Sigmoid colon (tissue), 7 donors: Measurements from ENCODE around the gene ARHGAP40. TPM values are rescaled to one million over a fixed set of nuclear protein-coding genes. Genes with fewer than 3 reads are reported as not detected.

Experiments
- DNase-seq: peaks from one replicate; pipeline ENCODE4 v3.0.0-alpha.2; 2019
- H3K27ac ChIP-seq, 4 donors: fragments of 200-600 bp; sonication (generic); one replicate each; pipeline ENCODE4 v1.5.1; 2016 to 2019; ENCODE audit warnings: mild to moderate bottlenecking in 1 of 4
- H3K27me3 ChIP-seq, 3 donors: fragments of 200-600 bp; sonication (generic); one replicate each; pipeline ENCODE4 v1.5.1; 2019; ENCODE audit warnings: mild to moderate bottlenecking in 1 of 3
- H3K36me3 ChIP-seq, 4 donors: fragments of 200-600 bp; sonication (generic); one replicate each; pipeline ENCODE4 v1.5.1; 2016 to 2019
- H3K4me1 ChIP-seq, 4 donors: fragments of 200-600 bp; sonication (generic); one replicate each; pipeline ENCODE4 v1.5.1; 2017 to 2019
- H3K4me3 ChIP-seq, 4 donors: fragments of 200-600 bp; sonication (generic); one replicate each; pipeline ENCODE4 v1.5.1; 2017 to 2019; ENCODE audit warnings: mild to moderate bottlenecking in 2 of 4, moderate library complexity in 1 of 4
- H3K9me3 ChIP-seq, 4 donors: fragments of 200-600 bp in 3 of 4; sonication (generic) in 3 of 4; one replicate each; pipeline versions ENCODE4 v1.5.1 to v1.6.1; 2013 to 2019
- EP300 ChIP-seq, 4 donors: sonication (generic); formaldehyde crosslinking; IDR thresholded peaks; one replicate each; pipeline ENCODE4 v1.6.1; 2017; ENCODE audit warnings: antibody characterized with exemption in 4 of 4
- POLR2A ChIP-seq, 2 donors: fragments of 450-650 bp; IDR thresholded peaks; one replicate each; pipeline ENCODE4 v1.6.1; 2016; ENCODE audit warnings: antibody characterized with exemption in 2 of 2, mild to moderate bottlenecking in 2 of 2, moderate library complexity in 2 of 2
- POLR2AphosphoS5 ChIP-seq, 4 donors: sonication (generic); formaldehyde crosslinking; IDR thresholded peaks; one replicate each; pipeline ENCODE4 v1.6.1; 2017; ENCODE audit warnings: antibody characterized with exemption in 4 of 4
- WGBS, 2 donors: extraction: QIAGEN DNeasy Blood & Tissue Kit; methylation state at CpG; one replicate each; pipeline ENCODE4 v1.1.7; 2013; 5-methylcytosine and 5-hydroxymethylcytosine counted together
- intact Hi-C: fragments of 100-400 bp; cut with DNase I; formaldehyde crosslinking; loops from one replicate; pipeline ENCODE4 v1.15.1; 2023
- polyA plus RNA-seq, 3 donors: library from polyadenylated mRNA; stranded (reverse); fragments of 200-250 nt; gene quantifications; one replicate each; pipeline ENCODE4 v1.2.3, GENCODE V29; 2013
- total RNA-seq, 4 donors: library from RNA; depleted of rRNA; stranded (reverse); fragments of >200 nt; gene quantifications; one replicate each; pipeline ENCODE4 v1.1.0, GENCODE V29; 2016
- TF ChIP-seq, protein P1 (sequence below), 4 experiments: fragments of 450-650 bp in 3 of 4; fragments of 200-600 bp in 1 of 4; IDR thresholded peaks; one replicate each; pipeline ENCODE4 v1.5.1; 2016 to 2019; ENCODE audit warnings: antibody characterized with exemption in 4 of 4, mild to moderate bottlenecking in 3 of 4, moderate library complexity in 2 of 4
- donor health status: healthy with polysubstance abuse.
- donor health status: Bipolar disorder and iron deficiency.
- donor health status: healthy.

Gene ARHGAP40
- total and polyA plus RNA-seq, 7 donors, result not detected

DNA sequence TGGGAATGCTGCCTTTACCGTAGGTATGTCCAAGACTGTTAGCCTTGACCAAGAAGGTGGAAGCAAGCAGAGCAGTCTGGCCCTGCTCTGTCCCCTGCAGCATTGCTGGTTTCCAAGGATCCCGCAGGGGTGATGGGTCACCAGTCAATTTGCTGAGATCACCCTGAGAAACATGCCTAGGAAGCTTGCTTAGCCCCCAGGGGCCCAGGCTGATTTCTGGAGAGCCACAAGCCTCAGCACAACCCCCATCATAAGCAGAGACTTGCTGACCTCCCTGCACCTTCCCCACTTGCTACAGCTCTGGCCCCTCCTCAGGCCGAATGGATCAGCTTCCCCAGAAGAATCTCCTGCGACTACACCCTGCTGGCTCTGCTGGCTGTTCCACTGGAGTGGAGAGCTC lies 21.5 kb downstream of the ARHGAP40 start:
- Histone ChIP-seq H3K36me3 (no peaks in the 10 kb centered on the region), H3K27ac (no peak overlapping the region), H3K4me1 (no peaks in the 10 kb centered on the region), H3K9me3 (peaks cover 0 to 3% (median 2%) of the 10 kb centered on the region in 4 donors), H3K4me3 (no peak overlapping the region), H3K27me3 (peaks cover 0 to 8% (median 0%) of the 10 kb centered on the region in 3 donors)
- TF ChIP-seq, protein P1, sequence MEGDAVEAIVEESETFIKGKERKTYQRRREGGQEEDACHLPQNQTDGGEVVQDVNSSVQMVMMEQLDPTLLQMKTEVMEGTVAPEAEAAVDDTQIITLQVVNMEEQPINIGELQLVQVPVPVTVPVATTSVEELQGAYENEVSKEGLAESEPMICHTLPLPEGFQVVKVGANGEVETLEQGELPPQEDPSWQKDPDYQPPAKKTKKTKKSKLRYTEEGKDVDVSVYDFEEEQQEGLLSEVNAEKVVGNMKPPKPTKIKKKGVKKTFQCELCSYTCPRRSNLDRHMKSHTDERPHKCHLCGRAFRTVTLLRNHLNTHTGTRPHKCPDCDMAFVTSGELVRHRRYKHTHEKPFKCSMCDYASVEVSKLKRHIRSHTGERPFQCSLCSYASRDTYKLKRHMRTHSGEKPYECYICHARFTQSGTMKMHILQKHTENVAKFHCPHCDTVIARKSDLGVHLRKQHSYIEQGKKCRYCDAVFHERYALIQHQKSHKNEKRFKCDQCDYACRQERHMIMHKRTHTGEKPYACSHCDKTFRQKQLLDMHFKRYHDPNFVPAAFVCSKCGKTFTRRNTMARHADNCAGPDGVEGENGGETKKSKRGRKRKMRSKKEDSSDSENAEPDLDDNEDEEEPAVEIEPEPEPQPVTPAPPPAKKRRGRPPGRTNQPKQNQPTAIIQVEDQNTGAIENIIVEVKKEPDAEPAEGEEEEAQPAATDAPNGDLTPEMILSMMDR (IDR thresholded peaks at IDR 0.05), result no peak
- no peak for TF ChIP-seq POLR2A (IDR thresholded peaks at IDR 0.05)
- TF ChIP-seq POLR2AphosphoS5 (IDR thresholded peaks at IDR 0.05), result no peak
- no peak for TF ChIP-seq EP300 (IDR thresholded peaks at IDR 0.05)
- DNase-seq, result no peak
- intact Hi-C loops, result no loop called here
- 64 to 68% methylated on average over 4 of the region's 4 CpGs for WGBS, 2 donors

DNA sequence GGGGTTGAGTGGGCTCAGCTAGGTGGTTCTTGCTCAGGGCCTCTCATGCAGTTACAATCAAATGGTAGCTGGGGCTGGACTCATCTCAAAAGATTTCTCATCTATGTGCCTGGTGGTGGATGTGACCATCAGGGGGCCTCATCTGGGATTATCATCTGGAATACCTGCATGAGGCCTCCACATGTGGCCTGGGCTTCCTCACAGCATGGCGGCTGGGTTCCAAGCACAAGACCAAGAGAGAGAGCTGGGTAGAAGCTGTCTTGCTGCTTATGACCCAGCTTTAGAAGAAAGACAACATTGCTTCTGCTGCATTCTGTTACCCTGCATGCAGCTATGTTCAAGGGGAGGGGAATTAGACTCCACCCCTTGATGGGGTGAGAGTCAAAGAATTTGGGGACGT lies 22.5 kb downstream of the ARHGAP40 start:
- Histone ChIP-seq H3K27ac (no peak overlapping the region), H3K36me3 (no peaks in the 10 kb centered on the region), H3K4me3 (no peak overlapping the region), H3K4me1 (no peaks in the 10 kb centered on the region), H3K9me3 (peaks cover 0 to 3% (median 2%) of the 10 kb centered on the region in 4 donors), H3K27me3 (peaks cover 0 to 8% (median 0%) of the 10 kb centered on the region in 3 donors)
- no peak for DNase-seq
- TF ChIP-seq POLR2AphosphoS5 (IDR thresholded peaks at IDR 0.05), result no peak
- no peak for TF ChIP-seq EP300 (IDR thresholded peaks at IDR 0.05)
- TF ChIP-seq, protein P1 (IDR thresholded peaks at IDR 0.05), result no peak
- TF ChIP-seq POLR2A (IDR thresholded peaks at IDR 0.05), result no peak
- intact Hi-C loops, result no loop called here
- WGBS, 2 donors, result 58 to 80% methylated on average over 2 of the region's 2 CpGs

DNA sequence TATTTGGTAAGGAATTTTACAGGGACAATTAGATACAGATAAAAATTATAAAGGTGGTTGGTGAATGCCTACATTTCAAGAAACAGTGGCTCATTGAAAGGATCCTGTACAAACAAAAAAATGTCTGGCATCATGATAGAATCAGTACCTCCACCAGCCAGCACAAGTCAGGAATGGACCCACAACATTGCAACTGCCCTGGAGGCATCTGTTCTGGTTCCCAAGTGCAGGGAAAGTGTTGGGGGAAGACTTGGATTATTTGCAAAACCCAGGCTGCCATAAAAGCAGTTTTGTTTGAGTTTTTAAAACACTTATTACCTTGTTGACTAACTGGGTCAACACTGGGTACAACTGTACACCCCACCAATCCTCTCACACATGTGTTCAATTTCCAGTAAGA lies 24.3 kb downstream of the ARHGAP40 start:
- H3K36me3 ChIP-seq, result no peaks in the 10 kb centered on the region
- intact Hi-C loops, result no loop called here
- no peaks in the 10 kb centered on the region for H3K27me3 ChIP-seq
- no peak overlapping the region for H3K4me3 ChIP-seq
- H3K9me3 ChIP-seq, result peaks cover 0 to 3% (median 2%) of the 10 kb centered on the region in 4 donors
- TF ChIP-seq EP300 (IDR thresholded peaks at IDR 0.05), result no peak
- H3K4me1 ChIP-seq, result no peaks in the 10 kb centered on the region
- DNase-seq, result no peak
- H3K27ac ChIP-seq, result no peak overlapping the region

DNA sequence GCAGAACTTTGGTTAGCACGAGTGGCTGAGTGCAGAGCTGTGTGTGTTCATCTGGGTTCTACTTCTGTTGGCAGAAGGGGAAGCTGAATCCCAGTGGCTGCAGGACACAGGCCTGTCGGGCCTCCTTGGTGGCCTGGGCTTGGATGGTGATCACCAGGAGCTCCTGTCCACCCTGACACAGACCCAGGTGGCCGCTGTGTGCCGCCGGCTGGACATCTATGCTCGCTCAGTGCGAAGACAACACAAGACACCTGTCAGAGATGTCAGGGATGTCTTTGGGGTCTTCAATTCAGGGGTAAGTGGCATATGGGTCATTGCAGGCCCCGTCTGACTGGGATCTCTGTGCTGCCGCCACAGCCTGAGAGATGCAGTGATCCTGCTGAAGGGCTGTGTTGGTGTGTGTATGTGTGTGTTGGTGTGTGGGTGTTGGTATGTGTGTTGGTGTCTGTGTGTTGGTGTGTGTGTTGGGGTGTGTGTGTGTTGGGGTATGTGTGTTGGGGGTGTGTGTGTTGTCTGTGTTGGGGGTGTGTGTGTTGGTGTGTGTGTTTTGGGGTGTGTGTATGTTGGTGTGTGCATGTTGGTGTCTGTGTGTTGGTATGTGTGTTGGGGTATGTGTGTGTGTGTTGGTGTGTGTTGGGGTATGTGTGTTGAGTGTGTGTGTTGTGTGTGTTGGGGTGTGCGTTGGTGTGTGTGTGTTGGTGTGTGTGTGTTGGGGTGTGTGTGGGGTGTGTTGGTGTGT lies 25.5 kb downstream of the ARHGAP40 start:
- H3K27me3 ChIP-seq, result no peaks in the 10 kb centered on the region
- DNase-seq, result no peak
- no peaks in the 10 kb centered on the region for H3K36me3 ChIP-seq
- H3K27ac ChIP-seq, result no peak overlapping the region
- no peak overlapping the region for H3K4me3 ChIP-seq
- WGBS, 2 donors, result 88% methylated on average over 10 of the region's 10 CpGs
- peaks cover 0 to 3% (median 2%) of the 10 kb centered on the region in 4 donors for H3K9me3 ChIP-seq
- TF ChIP-seq, protein P1 (IDR thresholded peaks at IDR 0.05), result no peak
- TF ChIP-seq POLR2AphosphoS5 (IDR thresholded peaks at IDR 0.05) (no peak), POLR2A (IDR thresholded peaks at IDR 0.05) (no peak), EP300 (IDR thresholded peaks at IDR 0.05) (no peak)
- H3K4me1 ChIP-seq, result no peaks in the 10 kb centered on the region
- intact Hi-C loops, result no loop called here

DNA sequence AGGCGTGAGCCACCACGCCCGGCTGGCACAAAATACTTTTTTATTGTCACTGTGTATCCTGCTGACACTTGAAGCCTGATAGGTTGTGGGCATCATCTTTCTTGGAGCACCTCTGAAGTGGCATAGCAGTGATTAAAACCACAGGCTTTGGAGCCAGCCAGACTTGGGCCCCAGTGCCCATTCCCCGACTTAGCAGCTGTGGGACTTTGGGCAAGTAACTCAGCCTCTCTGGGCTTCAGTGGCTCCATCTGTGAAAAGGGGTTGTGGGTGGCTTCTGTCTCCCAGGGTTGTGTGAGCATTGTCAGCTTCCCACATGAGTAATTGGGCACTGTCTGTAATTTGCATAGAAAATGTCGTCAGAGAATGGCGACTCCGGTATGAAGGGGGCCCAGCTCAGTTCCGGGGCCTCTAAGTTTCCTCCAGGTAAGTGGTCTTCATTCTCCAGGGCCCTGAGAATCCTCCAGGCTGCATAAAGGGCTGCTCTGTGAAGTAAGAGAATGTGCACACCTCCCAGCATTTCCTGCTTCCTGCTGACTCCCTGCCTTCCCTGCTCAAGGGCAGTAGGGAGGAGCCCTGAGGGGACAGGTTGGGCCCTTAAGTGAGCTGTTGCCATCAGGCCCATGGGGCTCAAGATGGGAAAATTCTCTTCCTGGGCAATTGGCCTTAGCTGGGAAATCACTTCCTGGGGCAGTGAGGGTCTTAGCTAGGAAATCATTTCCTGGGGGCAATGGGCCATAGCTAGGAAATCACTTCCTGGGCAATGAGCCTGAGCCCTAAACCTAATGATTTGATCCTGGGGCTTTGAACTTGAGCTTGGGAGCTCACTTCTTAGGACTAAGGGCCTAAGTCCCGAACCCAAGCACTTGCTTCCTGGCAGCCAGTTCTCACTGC lies 27.2 kb downstream of the ARHGAP40 start:
- Histone ChIP-seq H3K27ac (no peak overlapping the region), H3K4me3 (no peak overlapping the region), H3K27me3 (peaks cover 0 to 6% (median under 1%) of the 10 kb centered on the region in 3 donors), H3K36me3 (no peaks in the 10 kb centered on the region), H3K4me1 (no peaks in the 10 kb centered on the region), H3K9me3 (peaks cover 0 to 3% (median 2%) of the 10 kb centered on the region in 4 donors)
- intact Hi-C loops, result no loop called here
- no peak for TF ChIP-seq POLR2AphosphoS5 (IDR thresholded peaks at IDR 0.05)
- no peak for TF ChIP-seq POLR2A (IDR thresholded peaks at IDR 0.05)
- TF ChIP-seq, protein P1 (IDR thresholded peaks at IDR 0.05), result no peak
- TF ChIP-seq EP300 (IDR thresholded peaks at IDR 0.05), result no peak
- 83 to 87% methylated on average over 9 of the region's 9 CpGs for WGBS, 2 donors
- DNase-seq, result no peak
